GM10266 (cell line): Measurements from ENCODE around the gene SRP54.

ENCODE experiments used
- DNase-seq: peaks from one replicate; pipeline ENCODE4 v3.0.0; 2012; ENCODE audit errors: extremely low spot score
- CTCF ChIP-seq: IDR thresholded peaks from 2 replicates; pipeline ENCODE4 v1.5.1; 2012; ENCODE audit warnings: mild to moderate bottlenecking, low read depth; ENCODE audit not compliant: control insufficient read depth, insufficient read depth; ENCODE audit errors: missing control alignments

The SRP54 gene

GRCh38 chr14:34970665-34971064 is 12.1 kb upstream of the SRP54 start:
- no peak for TF ChIP-seq CTCF
- DNase-seq: no peak

GRCh38 chr14:34971381-34971780 is 11.4 kb upstream of the SRP54 start:
- DNase-seq: no peak
- TF ChIP-seq CTCF: no peak

GRCh38 chr14:34971801-34972200 is 11.0 kb upstream of the SRP54 start:
- no peak for DNase-seq

GRCh38 chr14:34978444-34978843 is 4.3 kb upstream of the SRP54 start:
- DNase-seq: no peak
- TF ChIP-seq CTCF: no peak

More at GRCh38 chr14:34971801-34972200, 11.0 kb upstream of the SRP54 start:
- TF ChIP-seq CTCF: no peak

- TF ChIP-seq CTCF: no peak
- no peak for DNase-seq
Observed at GRCh38 chr14:34980337-34980900, 2.4 kb upstream of the SRP54 start.

GRCh38 chr14:34981743-34982420 is 910 bp upstream of the SRP54 start:
- TF ChIP-seq CTCF: peak; percentile 18
- DNase-seq: no peak

GRCh38 chr14:34983148-34983760 is 462 bp downstream of the SRP54 start:
- TF ChIP-seq CTCF: no peak
- DNase-seq: no peak
